HK-2 (cell line): ENCODE measurements around the gene IRX6.

Experiments used
- DNase-seq: peaks from one replicate; pipeline ENCODE4 v3.0.0-alpha.2; 2018; ENCODE audit not compliant: unreplicated experiment

The IRX6 gene

GRCh38 chr16:55324285-55325079 is 479 bp downstream of the IRX6 start:
- DNase-seq: peak; percentile 5

- peak; percentile 11 for DNase-seq
Measured at GRCh38 chr16:55325080-55325447, 1.1 kb downstream of the IRX6 start.

GRCh38 chr16:55325458-55326109 is 1.6 kb downstream of the IRX6 start:
- DNase-seq: no peak

GRCh38 chr16:55326261-55327092 is 2.5 kb downstream of the IRX6 start:
- no peak for DNase-seq

- no peak for DNase-seq
Measured at GRCh38 chr16:55328611-55329569, 4.9 kb downstream of the IRX6 start.

- no peak for DNase-seq
Measured at GRCh38 chr16:55329791-55330428, 5.9 kb downstream of the IRX6 start.

GRCh38 chr16:55330781-55331647 is 7.0 kb downstream of the IRX6 start:
- no peak for DNase-seq

GRCh38 chr16:55331648-55332185 is 7.7 kb downstream of the IRX6 start:
- no peak for DNase-seq

- no peak for DNase-seq
Measured at GRCh38 chr16:55333684-55334083, 9.7 kb downstream of the IRX6 start.

- no peak for DNase-seq
Measured at GRCh38 chr16:55338646-55339045, 14.6 kb downstream of the IRX6 start.

- no peak for DNase-seq
Measured at GRCh38 chr16:55340445-55340844, 16.4 kb downstream of the IRX6 start.

- DNase-seq: no peak
Measured at GRCh38 chr16:55341681-55342080, 17.7 kb downstream of the IRX6 start.

- DNase-seq: no peak
Measured at GRCh38 chr16:55346475-55346874, 22.5 kb downstream of the IRX6 start.

- DNase-seq: no peak
Measured at GRCh38 chr16:55349867-55350266, 25.9 kb downstream of the IRX6 start.

- no peak for DNase-seq
Measured at GRCh38 chr16:55350984-55351383, 27.0 kb downstream of the IRX6 start.

- no peak for DNase-seq
Measured at GRCh38 chr16:55351936-55352335, 27.9 kb downstream of the IRX6 start.

GRCh38 chr16:55357241-55357640 is 33.2 kb downstream of the IRX6 start:
- no peak for DNase-seq

GRCh38 chr16:55359946-55360345 is 35.9 kb downstream of the IRX6 start:
- DNase-seq: no peak

- no peak for DNase-seq
Measured at GRCh38 chr16:55364811-55365210, 40.8 kb downstream of the IRX6 start.
